Adrenal gland (tissue), 5 donors: Measurements from ENCODE around the gene SMIM14.

Source experiments
- CTCF ChIP-seq, 6 experiments: fragments of 450-650 bp in 4 of 6; fragments of 200-600 bp in 2 of 6; sonication (generic) in 1 of 6; IDR thresholded peaks; 1 replicate in 5 of 6; 2 replicates in 1 of 6; pipeline versions ENCODE4 v1.5.1 to v1.8.0; 2016 to 2021; ENCODE audit warnings: antibody characterized with exemption in 6 of 6, mild to moderate bottlenecking in 2 of 6, moderate library complexity in 1 of 6
- POLR2A ChIP-seq, 2 donors: fragments of 450-650 bp; IDR thresholded peaks; one replicate each; pipeline ENCODE4 v1.6.1; 2017; ENCODE audit warnings: antibody characterized with exemption in 2 of 2, mild to moderate bottlenecking in 2 of 2, moderate library complexity in 1 of 2
- donor health status: DM: no; HTN: no; CAD: no.

DNA sequence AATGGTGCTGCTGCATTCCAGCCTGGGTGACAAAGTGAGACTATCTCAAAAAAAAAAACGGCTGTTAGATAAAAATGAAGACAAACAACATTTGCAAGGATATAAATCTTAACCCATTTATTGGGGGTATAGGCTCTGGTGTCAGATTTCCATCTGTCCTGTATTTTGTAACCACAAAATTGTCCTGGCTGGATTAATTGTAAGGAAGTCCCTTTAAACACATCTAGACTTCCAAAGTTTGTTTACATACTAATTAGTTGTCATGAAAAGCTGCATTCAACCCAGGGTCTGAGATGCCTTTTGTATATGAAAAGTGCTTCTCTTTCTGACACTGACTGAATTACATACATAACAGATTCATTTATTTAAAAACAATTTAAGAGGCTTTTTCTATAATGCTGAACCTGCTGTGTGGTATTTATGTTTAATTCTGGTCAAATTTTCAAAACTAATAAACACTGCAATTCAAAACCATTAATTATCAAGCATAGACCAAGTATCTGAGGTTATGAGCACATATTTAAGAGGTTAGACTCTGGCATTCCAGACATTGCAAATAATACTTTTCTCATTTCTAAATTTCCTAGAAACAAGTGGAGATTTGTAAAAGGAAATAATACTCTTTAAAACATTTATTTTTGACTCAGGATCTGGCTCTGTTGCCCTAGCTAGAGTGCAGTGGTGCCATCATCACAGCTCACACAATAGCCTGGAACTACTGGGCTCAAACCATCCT is 93.9 kb downstream of the SMIM14 start:
- TF ChIP-seq POLR2A (IDR thresholded peaks at IDR 0.05) (no peak), CTCF (IDR thresholded peaks at IDR 0.05) (no peak)
